NCI-H510A treated with DMSO at 0.1 percent for 48 hours (cell line): ENCODE data around the gene OR6N2.

Experiments
- DNase-seq: peaks from one replicate; lab custom pipeline; 2025; lab: John Stamatoyannopoulos, UW

Gene OR6N2

DNA sequence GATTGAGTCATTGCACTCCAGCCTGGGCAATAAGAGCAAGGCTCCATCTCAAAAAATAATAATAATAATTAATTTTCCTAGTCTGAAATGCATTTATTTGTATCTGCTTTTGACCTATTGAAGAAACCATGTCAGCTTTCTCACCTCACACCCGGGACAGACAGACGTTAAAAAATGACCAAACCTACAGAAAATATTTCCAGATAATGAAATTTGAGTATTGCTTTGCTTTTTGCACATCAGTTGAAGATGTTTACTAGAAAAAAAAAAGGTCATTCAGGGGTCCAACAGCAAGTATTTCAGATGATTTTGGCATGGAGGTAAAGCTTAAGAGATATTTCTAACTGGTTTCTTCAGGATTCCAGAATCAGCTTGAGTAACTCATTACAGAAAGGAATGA lies 26.6 kb downstream of the OR6N2 start, which contains the start of gene OR6K6:
TSS of gene OR6K6 (plus strand) at position 301 of the 400 bp plus-strand sequence. CDS start 168 bp downstream, outside the sequence.
- DNase-seq = no peak

GRCh38 chr1:158752155-158752712 lies 28.8 kb downstream of the OR6N2 start:
- no peak for DNase-seq

GRCh38 chr1:158735848-158736247 lies 45.2 kb downstream of the OR6N2 start:
- DNase-seq = no peak

- DNase-seq = no peak
Measured at GRCh38 chr1:158732524-158732923, 48.5 kb downstream of the OR6N2 start.

DNA sequence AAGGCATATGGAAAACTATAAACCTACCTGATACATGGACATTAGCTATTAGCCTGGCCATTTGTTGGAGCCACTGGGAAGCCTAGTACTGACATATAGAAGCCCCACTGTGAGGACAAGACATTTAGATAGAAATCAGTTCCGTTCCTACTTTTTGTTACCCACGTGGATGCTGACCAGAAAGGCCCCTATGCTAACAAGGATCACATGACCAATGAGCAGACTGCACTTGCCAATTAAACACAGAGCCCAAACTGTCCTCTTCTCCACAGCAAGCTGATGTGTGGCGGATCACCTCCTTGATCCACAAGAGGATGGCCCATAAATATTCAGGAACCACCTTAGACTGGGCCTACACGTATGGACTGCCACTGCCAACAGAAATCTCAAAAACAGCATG lies 49.3 kb downstream of the OR6N2 start:
- no peak for DNase-seq

- DNase-seq = no peak
Measured at GRCh38 chr1:158730453-158730852, 50.6 kb downstream of the OR6N2 start.

DNA sequence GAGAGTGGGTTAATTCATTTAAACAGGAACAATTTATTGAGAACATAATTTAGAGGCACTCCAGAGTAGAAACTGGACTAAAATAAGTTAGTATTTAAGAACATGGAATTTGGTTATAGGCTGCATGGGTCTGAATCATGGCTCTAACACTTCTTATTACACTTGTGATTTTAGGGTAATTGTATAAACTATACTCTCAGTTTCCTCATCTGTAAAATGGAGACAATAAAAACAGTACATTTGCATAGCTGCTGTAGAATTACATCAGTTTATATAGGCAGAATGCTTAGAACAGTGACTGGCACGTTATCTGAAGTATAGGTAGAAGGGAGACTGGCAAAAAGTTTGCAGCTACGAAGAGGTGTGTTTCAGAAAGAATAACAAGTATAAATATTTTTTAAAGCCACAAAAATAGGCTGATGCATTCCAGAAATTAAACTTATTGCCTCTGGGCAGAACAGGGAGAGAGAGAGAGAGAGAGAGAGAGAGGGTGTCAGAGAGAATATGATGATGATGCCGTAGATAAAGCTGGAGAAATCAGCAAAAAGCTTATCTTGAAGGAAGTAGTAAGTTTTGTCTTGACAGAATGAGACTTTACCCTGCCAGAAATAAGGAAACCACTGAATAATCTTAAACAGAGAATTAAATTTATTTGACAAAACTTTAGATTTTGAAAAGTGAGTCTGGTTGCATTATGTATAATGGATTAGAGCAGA lies 52.3 kb downstream of the OR6N2 start:
- DNase-seq = no peak

- DNase-seq = no peak
Measured at GRCh38 chr1:158724442-158724841, 56.6 kb downstream of the OR6N2 start.
